GM18907 (cell line): Measurements from ENCODE around the gene SP9.

Experiments used
- ATAC-seq: cut with Tn5 transposase; IDR thresholded peaks from one replicate; pipeline ENCODE4 v1.9.1; 2021; ENCODE audit warnings: mild to moderate bottlenecking, moderate library complexity; ENCODE audit not compliant: unreplicated experiment

SP9 gene

DNA sequence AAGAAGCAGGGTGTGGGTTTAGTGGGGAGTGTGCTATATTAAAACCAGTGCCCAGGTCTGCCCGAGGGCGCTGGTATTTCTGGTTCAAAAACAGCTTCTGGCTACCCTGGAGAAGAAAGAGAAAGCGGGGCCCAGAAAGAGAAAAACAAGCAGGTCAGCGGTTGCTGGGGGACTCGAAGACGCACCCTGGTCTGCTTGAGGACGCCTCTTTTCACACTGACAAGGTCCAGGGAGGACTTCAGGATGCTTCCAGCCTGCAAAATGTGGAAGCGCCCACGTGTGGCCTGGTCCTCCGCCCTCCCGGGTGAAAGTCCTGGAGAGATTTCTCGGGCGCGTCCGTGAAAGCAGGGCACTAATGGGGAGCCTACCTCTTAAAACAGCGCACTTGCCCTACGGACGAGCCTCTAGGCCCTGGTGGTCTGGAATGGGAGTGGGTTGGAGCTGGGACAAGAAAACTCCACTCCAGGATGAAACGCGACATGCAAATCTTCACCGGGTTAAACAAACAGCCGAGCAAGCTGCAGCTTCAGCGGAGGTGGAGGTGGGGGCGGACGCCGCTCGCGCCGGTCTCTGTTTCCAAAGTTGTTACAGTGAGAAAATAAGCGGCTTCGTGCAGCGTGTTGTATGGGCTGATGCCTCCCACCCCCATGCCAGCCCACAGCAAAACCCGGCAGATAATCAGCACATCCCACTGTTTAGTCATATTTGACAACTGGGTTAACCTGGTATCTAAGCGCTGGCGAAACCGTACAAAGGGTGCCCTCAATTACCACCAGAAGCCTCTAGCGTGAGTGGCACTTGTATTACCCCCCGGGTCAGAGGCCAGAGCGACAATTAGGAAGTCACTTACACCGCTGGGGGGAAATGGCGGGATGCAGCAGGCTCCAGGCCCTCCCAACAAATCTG lies 1.1 kb upstream of the SP9 start:
- no peak for ATAC-seq

DNA sequence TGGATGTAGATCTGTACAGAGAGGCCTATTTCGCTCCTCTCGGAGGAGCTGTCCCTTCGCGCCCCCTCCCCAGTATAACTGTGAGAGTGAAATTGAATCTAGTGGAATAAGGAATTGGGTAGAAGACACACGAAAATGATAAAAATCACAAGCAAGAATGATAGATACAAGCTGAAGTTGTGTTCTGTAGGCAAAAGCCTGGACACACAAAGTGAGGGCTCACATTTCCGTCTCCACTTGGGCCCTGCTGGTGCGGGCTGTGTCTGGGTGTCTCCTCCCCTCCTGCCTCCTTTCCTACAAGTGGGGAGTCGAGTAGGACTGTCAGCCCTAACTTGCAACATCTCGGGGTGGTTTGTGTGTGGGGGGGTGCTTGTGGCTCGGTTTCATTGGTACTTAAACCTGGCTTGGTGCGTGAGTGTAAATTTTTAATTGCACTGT lies 457 bp upstream of the SP9 start:
- no peak for ATAC-seq

DNA sequence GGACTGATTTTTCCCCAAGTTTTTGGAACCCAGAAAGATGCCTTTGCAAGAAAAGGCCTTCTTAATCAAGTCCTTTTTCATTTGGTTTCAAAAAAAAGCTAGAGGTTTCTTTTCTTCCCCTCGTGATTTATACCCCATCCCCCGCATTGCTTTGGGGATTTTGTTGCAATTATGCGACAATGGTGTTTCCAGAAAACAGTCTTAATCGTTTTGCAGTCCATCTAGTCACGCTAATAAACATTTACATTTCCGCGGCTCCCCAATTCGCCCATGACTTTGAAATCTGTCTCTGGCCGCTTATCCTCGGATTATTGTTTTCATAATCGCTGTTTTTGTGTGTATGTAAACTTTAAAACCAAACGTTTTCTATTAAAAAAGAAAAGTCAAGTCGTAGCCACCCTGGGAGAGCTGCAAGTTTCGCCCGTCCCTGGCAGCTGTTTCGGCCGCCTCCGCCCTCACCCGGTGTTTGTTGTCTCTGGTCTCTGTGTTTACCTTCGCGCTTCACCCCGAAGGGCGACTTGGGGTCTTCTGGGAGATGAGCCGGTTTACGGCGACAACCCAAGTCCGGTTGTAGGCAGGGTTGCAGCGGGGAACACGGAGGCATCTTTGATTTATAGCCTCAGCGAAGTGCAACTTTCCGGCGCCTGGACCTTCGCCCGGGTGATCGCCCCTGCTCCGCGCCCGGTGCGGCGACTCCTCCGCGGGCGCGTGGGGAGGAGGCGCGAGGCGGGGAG lies 667 bp downstream of the SP9 start:
- no peak for ATAC-seq

DNA sequence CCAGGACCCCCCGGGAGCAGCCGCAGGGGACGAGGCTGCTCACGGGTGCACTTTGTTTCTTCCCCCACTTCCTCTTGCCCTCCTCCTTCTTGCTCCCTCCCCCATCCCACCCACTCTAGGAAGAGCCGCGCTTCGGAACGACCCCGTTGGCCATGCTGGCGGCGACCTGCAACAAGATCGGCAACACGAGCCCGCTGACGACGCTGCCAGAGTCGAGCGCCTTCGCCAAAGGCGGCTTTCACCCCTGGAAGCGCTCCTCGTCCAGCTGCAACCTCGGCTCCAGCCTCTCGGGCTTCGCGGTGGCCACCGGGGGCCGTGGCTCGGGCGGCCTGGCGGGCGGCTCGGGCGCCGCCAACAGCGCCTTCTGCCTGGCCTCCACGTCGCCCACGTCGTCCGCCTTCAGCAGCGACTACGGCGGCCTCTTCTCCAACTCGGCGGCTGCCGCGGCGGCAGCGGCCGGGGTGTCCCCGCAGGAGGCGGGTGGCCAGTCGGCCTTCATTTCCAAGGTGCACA lies 1.3 kb downstream of the SP9 start:
- no peak for ATAC-seq

DNA sequence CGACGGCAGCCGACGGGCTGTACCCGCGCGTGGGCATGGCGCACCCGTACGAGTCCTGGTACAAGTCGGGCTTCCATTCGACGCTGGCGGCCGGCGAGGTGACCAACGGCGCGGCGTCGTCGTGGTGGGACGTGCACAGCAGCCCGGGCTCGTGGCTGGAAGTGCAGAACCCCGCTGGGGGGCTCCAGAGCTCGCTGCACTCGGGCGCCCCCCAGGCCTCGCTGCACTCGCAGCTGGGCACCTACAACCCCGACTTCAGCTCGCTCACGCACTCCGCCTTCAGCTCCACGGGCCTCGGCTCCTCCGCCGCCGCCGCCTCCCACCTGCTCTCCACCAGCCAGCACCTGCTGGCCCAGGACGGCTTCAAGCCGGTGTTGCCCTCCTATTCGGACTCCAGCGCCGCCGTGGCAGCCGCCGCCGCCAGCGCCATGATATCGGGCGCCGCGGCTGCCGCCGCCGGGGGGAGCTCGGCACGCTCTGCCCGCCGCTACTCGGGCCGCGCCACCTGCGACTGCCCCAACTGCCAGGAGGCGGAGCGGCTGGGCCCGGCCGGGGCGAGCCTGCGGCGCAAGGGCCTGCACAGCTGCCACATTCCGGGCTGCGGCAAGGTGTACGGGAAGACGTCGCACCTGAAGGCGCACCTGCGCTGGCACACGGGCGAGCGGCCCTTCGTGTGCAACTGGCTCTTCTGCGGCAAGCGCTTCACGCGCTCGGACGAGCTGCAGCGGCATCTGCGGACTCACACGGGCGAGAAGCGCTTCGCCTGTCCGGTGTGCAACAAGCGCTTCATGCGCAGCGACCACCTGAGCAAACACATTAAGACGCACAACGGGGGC lies 2.0 kb downstream of the SP9 start:
- ATAC-seq = no peak

DNA sequence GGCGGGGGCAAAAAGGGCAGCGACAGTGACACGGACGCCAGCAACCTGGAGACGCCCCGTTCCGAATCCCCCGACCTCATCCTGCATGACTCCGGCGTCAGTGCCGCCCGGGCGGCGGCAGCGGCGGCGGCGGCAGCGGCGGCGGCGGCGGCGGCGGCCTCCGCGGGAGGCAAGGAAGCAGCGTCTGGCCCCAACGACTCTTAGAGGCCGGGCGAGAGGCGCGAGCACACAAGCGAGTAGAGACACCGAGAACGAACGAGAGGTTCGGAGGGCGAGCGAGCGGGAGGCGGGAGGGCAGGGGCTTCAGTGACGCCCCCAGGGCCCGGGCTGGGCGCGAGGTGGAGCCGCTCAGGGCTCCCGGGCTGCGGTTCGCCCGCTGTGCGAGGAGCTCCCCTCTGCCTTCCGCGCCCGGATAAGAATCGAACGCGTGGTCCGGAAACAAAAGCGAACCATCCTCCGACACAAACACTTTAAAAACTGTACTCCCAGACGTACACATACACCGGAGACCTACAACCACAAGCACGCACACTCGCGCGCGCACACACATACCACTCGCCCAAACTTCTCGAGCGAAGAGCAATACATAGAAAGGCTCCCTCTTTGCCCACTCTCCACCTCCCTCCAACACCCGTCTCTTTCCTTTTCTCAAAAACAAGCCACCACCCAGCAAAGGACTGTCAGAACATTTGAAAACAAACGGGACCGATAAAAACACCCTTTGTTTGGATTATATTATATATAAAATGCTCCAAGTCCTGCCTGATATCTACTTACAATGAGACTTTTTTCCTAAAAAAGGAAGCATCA lies 2.8 kb downstream of the SP9 start:
- ATAC-seq = no peak

DNA sequence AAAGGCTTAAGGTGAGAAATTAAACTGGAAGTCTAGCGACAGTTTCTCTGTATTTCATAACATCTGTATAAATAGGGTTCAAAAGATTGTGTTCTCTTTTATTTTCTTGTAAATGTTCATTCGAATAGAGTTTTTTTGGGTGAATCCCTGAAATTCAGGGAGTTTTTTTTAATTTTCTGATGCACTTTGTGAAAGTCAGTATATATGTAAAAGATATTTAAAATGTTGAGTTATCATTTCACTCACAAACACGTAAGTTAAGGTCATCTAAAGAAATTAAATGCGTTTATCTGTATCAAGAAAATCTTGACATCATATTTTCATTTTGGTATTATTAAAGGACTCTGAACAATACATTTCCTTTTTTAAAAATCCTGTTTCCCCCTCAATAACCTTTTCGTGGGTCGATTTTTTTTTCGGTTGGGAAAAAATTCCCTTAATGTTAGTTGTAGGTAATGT lies 3.4 kb downstream of the SP9 start:
- ATAC-seq = no peak

DNA sequence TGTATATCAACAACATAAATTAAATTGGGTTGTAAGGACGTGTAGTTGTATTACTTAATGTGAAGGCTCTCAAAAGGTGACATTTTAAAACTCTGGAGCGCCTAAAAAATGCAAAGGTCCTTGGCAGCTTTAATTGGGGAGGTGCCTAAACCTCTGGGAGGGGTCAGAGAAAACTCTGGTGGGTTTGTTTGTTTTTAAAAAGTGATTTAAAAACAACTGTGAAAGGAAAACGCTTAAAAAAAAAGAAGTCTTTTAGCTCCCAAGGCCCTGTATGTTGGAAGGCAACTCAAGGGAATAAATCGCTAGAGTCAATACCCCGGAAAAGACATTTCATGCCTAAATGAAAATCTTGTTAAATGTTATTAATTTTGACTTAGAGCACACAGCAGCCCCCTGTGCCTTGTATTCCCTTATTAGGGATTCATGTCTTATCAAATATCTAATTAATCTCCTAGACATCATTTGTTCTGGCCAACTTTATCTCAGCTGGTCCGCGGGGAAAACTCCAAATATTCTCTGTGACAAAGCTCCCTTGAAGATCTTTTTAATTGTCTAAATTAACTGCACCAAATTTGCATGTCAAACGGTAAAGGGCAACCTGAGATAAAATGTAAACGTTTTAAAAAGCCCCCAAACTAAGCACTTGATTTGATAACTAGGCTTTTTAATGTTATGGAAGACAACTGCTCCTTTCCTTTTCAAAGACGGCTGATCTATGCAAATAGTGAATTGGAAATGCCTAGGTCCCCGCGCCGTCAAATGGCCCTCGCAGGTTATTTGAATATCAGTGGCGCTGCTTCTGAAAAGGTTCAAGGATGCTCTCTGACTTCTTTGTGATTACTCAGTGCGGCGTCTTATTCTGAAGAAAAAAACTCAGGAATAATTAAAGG lies 4.2 kb downstream of the SP9 start:
- ATAC-seq = no peak

DNA sequence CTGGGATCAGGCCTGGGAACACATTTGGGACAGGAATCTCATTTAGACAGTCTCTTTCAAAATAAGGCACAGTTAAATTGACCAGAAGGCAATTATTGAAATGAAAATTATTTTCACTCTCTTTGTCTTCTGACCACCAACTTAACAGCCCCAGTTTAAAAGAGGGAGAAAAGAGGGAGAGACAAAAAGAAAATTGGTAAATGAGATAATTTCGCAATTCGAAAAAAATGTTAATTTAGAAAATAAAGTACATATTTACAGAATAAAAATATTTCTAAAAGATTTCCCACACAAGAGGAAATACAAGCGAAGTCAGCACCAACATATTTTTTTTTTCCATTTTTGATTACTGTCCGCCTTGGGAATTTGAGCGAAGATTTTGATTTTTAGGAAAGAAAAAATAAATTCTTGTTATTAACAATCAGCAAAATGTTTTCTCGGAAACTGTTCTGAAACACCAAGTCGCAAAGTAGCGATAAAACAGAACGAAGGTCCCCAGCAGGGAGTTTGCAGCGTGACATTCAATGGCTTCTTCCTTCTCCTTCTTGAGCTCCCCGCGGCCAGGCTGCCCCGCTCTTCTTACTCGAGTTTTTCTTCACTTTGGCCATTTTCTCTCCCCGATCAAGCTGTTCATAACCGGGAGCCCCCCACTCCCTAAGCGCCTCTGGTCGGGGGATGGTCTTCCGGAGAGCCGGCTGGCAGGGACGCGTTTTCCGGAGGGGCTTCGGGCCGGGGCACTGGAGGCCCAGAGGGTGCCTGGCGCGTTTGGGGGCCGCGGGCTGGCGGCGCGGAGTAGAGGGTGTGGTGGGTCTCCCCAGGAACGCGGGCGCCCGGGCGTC lies 5.0 kb downstream of the SP9 start:
- ATAC-seq = no peak

DNA sequence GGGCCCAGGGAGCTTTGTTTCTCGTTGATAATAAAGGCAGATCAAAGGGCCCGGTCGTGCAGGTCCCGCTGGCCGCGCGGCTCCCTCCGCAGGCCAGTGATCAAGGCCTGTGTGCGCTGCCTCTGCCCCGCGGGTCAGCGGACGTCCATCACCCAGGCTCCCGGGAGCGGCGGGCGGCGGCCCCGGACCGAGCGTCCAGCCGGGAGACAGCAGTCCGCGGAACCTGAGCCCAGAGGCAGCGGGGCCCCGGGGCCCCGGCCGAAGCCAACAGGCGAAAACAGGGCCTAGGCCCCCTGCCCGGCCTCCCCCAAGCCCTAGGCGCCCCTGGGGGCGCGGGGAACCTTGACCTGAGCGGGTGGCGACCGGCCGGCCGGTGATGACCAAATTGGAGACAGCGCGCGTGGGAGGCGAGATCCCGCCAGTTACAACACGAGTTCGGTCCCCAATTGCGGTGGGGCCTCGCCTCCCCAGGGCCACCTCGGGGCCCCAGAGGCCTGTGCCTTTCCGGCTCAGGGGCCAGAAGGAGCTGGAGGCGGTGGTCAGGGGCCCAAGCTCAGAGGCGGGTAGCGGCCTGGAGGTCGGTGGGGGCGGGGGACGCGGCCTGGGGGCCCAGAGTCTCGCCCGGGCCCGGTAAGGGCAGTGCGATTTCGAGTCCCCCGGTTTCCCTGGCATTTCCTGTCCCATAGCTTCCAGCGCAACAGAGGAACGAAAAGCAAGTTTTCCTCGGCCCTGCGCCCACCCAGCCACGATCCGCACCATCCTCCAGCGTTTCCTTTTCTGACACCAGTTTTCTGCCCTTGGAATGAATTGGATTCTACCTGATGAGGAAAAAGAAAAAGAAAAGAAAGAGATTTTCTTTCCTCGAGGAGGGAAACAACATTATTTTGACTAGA lies 5.9 kb downstream of the SP9 start:
- no peak for ATAC-seq

DNA sequence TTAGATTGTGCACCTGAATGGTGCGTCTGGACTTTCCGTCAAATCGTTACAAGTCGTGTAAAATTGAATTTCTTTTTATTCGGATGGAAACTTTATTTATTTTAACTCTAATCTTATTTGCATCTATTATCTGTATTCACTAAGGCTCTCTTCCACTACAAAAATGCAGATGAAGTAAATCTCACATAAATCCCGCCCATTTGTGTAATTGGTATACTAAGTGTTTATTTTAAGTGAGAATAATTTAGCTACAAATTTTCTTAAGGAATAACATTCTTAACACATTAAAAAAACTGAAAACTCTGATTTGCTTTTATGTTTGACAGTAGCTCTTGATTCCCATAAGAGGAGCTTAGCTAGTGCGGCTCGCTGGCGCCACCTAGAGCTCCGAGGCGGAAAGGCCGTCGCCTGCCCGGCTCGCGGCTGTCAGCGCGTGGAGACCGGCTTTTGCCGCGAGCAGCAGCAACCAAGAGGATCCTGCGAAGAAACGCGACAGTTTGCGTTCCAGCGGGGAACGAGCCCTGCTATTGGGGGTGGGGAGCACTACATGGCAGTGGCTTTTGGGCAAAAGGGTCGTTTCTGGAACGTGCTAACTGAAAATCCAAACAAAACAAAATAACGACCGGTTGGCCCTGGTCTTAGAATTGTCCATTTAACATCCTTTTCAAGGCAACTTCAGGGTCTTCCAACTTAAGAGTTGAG lies 6.7 kb downstream of the SP9 start:
- peak; percentile 47 for ATAC-seq

DNA sequence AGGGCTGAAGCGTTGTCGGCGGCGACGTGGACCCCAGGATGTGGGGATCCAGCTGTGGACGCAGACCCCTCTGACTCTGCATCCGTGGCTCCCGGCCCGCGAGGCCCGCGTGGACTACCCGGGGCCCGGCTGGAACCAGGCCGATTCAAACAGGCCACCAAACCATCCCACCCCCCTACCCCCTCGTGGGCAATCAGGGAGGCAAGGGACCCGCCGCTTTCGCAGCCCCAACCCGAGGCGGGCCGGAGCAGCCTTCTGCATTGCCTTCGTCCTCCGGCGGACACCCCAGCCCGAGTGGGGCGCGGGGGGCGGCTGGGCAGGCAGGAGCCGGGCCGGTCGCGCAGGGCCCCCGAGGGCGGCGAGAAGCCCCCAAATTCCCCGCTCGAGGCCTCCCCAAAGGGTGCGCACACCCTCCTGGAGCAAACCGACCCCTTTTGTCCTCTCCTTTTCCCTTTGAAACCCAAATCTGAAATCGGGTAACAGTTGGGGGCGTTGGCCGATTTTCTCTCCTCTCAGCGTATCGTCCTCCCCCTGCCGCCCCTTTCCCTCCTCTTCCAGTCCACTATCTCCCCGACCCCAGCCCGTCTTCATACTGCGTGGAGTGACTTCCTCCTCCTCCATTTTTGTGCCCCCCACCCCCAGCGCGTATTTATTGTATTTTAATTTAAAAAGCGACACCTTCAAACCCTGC lies 7.4 kb downstream of the SP9 start:
- no peak for ATAC-seq

DNA sequence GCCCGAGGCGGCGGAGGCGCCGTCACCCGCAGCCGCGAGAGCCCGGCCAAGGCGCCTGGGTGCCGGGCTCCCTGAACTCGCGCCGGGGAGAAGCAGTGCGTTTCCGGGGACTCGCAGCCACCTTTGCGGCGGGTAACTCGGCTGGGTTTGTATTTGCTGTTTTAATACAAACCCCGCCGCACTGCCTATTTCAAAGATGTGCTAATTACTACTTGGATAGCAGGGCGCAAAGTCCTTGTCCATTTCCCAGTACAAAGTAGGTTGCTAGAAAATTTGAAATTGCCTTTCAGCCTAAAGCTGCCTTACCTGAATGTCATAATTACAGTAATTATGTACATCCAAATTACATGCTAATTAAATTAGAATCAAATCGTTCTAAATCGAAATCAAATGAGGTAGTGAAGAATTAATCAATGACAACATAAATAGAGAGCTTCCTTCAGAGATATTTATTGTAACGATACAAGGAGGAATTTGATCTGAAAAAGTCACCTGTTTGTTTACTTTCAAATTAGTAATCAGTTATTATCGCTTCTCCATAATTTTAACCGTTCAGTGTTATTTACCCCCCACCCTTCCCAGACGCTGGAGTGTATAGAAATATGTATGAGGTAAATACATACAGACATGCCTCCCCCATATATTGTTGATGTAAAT lies 8.1 kb downstream of the SP9 start:
- ATAC-seq = no peak

DNA sequence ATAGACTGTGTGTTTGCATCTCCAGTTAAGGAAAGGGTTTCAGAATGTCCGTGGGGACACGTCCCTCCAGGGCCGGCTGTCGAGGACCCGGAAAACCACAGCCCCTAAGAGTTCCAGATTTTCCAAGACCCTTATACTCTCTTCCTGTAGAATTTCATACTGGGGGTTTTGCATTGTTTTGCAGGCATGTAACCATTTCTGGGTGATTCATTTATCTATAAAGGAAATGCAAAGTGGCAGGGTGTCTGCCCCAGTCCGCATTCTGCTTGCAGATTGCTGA lies 8.5 kb downstream of the SP9 start:
- no peak for ATAC-seq

DNA sequence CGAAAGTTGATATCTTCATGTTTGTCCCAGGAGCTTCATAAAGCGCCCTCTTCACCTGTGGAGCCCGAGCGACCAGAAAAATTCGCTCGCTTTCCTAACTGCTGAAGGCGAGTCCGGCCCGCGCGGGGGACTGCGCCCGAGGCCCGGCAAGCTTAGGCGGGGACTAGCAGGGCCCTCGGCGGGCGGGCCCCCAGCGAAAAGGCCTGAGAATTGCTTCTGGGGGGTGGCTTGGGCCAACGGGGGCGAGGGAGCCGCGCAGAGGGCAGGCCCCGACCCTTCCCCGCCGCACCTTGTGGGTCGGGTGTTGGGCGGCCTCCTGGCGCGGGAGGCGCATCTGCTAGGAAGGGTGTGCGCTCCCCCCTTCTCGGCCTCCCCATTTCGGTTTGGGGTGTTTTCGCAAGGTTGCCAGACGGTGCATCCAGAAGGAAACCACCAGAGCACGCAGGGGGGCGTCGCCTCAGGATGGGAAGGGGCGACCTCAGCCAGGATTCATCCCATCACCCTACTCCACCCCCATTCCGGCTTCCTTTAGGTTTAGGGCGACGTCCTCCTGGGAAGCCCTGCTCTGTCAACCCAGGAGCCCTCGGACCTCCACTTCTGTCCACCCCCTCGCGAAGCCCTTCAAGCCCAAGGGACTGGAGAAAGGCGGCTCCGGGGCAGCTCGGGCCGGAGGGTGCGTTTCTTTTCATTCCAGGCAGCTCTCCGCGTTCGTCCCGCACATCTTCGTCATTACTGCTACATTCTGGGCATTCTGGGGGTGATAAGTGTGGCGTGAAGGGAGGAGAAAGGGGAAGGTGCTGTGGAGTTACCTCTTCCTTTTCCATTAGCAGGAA lies 9.1 kb downstream of the SP9 start:
- ATAC-seq = no peak
